Prostate gland (tissue), 2 donors: ENCODE measurements around the gene ASH1L. TPM values are rescaled to one million over a fixed set of nuclear protein-coding genes. Genes with fewer than 3 reads are reported as not detected.

Source experiments
- DNase-seq: peaks from one replicate; pipeline ENCODE4 v3.0.0-alpha.2; 2019; ENCODE audit warnings: low spot score
- H3K27ac ChIP-seq, 2 donors: fragments of 200-600 bp; sonication (generic); 2 replicates each; pipeline ENCODE4 v1.5.1; 2017 to 2019
- H3K27me3 ChIP-seq: fragments of 200-600 bp; sonication (generic); replicated peaks from 2 replicates; pipeline ENCODE4 v1.5.1; 2019; ENCODE audit not compliant: insufficient read depth
- H3K36me3 ChIP-seq, 2 donors: fragments of 200-600 bp; sonication (generic); 1 replicate in 1 of 2; 2 replicates in 1 of 2; pipeline versions ENCODE4 v1.5.1 to v1.8.1; 2017 to 2019
- H3K4me1 ChIP-seq: fragments of 200-600 bp; sonication (generic); replicated peaks from 2 replicates; pipeline ENCODE4 v1.5.1; 2019
- H3K4me3 ChIP-seq, 2 donors: fragments of 200-600 bp; sonication (generic); 2 replicates each; pipeline ENCODE4 v1.5.1; 2017 to 2019
- H3K9me3 ChIP-seq: fragments of 200-600 bp; sonication (generic); 2 replicates; pipeline ENCODE4 v1.5.1; 2017
- POLR2A ChIP-seq: fragments of 450-650 bp; IDR thresholded peaks from one replicate; pipeline ENCODE4 v1.6.1; 2016; ENCODE audit warnings: antibody characterized with exemption, mild to moderate bottlenecking
- POLR2AphosphoS5 ChIP-seq: sonication (generic); formaldehyde crosslinking; IDR thresholded peaks from one replicate; pipeline ENCODE4 v1.6.1; 2017; ENCODE audit warnings: antibody characterized with exemption
- WGBS: methylation state at CpG from one replicate; pipeline ENCODE4 v1.1.5; 2018; 5-methylcytosine and 5-hydroxymethylcytosine counted together
- intact Hi-C: fragments of 100-400 bp; cut with DNase I; formaldehyde crosslinking; loops from one replicate; pipeline ENCODE4 v1.14.2; 2022
- total RNA-seq, 2 donors: library from RNA; depleted of rRNA; stranded (reverse); fragments of >200 nt; gene quantifications; one replicate each; pipeline ENCODE4 v1.1.0, GENCODE V29; 2016
- TF ChIP-seq, protein P1 (sequence below), 4 experiments: fragments of 200-600 bp in 2 of 4; fragments of 450-650 bp in 2 of 4; sonication (generic) in 2 of 4; IDR thresholded peaks; 1 replicate in 3 of 4; 2 replicates in 1 of 4; pipeline ENCODE4 v1.5.1; 2016 to 2019; ENCODE audit warnings: antibody characterized with exemption in 4 of 4, mild to moderate bottlenecking in 2 of 4, moderate library complexity in 2 of 4

The ASH1L gene
- total RNA-seq, 2 donors from 2014 or later = 53.1 to 66.2 TPM

DNA sequence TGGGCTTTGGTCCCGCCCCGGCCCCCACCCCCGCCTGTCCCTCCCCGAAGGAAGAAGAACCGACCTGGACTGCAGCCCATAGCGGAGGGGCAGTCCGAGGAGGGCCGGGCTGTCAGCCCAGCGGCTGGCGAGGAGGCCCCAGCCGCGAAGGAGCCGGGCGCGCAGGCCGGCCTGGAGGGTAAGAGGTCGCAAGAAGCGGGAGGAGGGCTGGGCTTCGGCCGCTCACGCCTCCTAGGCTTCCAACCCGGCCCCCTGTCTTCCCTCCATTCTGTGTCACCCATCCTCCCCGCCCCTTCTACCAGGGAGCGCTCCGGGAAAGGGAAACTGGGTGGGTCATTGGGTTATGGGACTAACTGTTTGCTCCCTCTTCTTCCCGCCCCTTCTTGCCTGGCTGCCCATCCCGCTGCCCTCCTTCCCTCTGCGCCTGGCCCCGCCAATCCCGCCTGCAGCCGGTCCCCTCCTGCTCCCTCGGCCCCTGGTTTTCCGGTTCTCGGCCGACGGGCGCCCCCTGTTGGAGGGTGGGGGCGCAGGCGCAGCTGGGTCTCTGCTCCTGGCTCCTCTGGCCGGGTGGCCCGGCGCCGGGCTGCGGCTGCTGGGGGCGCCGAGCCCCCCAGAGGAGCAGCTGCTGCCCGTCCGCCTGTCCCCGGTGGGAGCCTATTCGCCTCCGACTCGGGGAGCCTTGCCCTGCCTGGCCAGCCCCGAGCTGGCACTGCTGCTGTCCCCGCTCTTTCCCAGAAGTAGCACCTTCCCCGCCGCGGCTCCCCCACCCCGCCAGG, 239.5 kb downstream of the ASH1L start:
- no peaks in the 10 kb centered on the region for H3K27me3 ChIP-seq
- H3K4me1 ChIP-seq = peaks cover 4% of the 10 kb centered on the region
- peak; percentile 59 for TF ChIP-seq POLR2AphosphoS5
- TF ChIP-seq POLR2A = peak; percentile 44
- TF ChIP-seq, protein P1, sequence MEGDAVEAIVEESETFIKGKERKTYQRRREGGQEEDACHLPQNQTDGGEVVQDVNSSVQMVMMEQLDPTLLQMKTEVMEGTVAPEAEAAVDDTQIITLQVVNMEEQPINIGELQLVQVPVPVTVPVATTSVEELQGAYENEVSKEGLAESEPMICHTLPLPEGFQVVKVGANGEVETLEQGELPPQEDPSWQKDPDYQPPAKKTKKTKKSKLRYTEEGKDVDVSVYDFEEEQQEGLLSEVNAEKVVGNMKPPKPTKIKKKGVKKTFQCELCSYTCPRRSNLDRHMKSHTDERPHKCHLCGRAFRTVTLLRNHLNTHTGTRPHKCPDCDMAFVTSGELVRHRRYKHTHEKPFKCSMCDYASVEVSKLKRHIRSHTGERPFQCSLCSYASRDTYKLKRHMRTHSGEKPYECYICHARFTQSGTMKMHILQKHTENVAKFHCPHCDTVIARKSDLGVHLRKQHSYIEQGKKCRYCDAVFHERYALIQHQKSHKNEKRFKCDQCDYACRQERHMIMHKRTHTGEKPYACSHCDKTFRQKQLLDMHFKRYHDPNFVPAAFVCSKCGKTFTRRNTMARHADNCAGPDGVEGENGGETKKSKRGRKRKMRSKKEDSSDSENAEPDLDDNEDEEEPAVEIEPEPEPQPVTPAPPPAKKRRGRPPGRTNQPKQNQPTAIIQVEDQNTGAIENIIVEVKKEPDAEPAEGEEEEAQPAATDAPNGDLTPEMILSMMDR (IDR thresholded peaks at IDR 0.05) = peak; percentile 95 to 99 (median 97)
- H3K9me3 ChIP-seq = no peaks in the 10 kb centered on the region
- peak; percentile 80 for DNase-seq
- no peaks in the 10 kb centered on the region for H3K36me3 ChIP-seq
- intact Hi-C loops = loop anchor here (5.0 kb wide), 4 partner anchors 66 to 269 kb away; partner anchors contain the start of genes ASH1L and ENTREP3
- WGBS = under 1% methylated on average over 48 of the region's 58 CpGs
- peak overlapping the region; percentile 95 to 97 for H3K27ac ChIP-seq
- H3K4me3 ChIP-seq = peak overlapping the region; percentile 86 to 88

DNA sequence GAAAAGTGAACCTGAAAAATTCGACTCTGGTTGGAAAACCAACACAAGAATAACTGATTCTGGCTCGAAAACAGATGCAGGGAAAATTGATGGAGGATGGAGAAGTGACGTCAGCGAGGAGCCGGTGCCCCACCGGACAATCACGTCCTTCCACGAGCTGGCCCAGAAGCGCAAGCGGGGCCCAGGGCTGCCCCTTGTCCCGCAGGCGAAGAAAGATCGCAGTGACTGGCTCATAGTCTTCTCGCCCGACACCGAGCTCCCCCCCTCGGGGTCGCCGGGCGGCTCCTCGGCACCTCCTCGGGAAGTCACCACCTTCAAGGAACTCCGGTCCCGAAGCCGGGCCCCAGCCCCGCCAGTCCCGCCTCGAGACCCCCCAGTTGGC, 240.0 kb downstream of the ASH1L start:
- H3K4me3 ChIP-seq = peak overlapping the region; percentile 86 to 88
- TF ChIP-seq POLR2A (no peak), POLR2AphosphoS5 (no peak)
- TF ChIP-seq, protein P1 (IDR thresholded peaks at IDR 0.05) = no peak

DNA sequence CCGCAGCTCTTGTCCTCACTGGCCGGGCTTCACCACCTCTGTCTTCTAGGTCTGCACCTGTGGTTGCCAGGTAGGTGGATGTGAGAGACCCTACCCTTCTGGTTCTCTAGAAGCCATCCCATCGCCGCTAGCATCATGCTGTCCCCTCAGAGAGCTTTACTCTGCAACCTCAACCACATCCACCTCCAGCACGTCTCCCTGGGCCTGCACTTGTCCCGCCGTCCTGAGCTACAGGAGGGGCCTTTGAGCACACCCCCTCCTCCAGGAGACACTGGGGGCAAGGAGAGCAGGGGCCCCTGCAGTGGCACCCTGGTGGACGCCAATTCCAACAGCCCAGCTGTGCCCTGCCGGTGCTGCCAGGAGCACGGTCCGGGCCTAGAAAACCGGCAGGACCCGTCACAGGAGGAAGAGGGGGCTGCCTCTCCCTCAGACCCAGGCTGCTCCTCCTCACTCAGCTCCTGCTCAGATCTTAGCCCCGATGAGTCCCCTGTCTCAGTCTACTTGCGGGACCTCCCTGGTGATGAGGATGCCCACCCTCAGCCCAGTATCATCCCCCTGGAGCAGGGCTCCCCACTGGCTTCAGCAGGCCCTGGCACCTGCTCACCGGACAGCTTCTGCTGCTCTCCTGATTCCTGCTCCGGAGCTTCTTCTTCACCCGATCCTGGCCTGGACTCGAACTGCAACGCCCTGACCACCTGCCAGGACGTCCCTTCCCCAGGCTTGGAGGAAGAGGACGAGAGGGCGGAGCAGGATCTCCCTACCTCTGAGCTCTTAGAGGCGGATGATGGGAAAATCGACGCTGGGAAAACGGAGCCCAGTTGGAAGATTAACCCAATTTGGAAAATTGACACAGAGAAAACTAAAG, 240.7 kb downstream of the ASH1L start:
- H3K9me3 ChIP-seq = no peaks in the 10 kb centered on the region
- H3K4me1 ChIP-seq = peaks cover 4% of the 10 kb centered on the region
- peak overlapping the region; percentile 86 to 88 for H3K4me3 ChIP-seq
- H3K27ac ChIP-seq = peak overlapping the region; percentile 95 to 97
- intact Hi-C loops = loop anchor here (2.0 to 5.0 kb wide), 5 partner anchors 49 to 270 kb away; partner anchors contain the start of genes ASH1L, CLK2 and ENTREP3
- 38% methylated on average over 27 of the region's 27 CpGs for WGBS
- H3K27me3 ChIP-seq = no peaks in the 10 kb centered on the region
- no peak for DNase-seq
- no peaks in the 10 kb centered on the region for H3K36me3 ChIP-seq
- TF ChIP-seq POLR2A = no peak
- TF ChIP-seq, protein P1 (IDR thresholded peaks at IDR 0.05) = no peak
- no peak for TF ChIP-seq POLR2AphosphoS5

More for the DNA sequence above, 240.0 kb downstream of the ASH1L start:
- WGBS = under 1% methylated on average over 27 of the region's 28 CpGs
- no peaks in the 10 kb centered on the region for H3K9me3 ChIP-seq
- peaks cover 4% of the 10 kb centered on the region for H3K4me1 ChIP-seq
- no peaks in the 10 kb centered on the region for H3K27me3 ChIP-seq
- H3K36me3 ChIP-seq = no peaks in the 10 kb centered on the region
- peak overlapping the region; percentile 95 to 97 for H3K27ac ChIP-seq
- intact Hi-C loops = loop anchor here (5.0 kb wide), 4 partner anchors 65 to 270 kb away; partner anchors contain the start of genes ASH1L and ENTREP3
- no peak for DNase-seq

DNA sequence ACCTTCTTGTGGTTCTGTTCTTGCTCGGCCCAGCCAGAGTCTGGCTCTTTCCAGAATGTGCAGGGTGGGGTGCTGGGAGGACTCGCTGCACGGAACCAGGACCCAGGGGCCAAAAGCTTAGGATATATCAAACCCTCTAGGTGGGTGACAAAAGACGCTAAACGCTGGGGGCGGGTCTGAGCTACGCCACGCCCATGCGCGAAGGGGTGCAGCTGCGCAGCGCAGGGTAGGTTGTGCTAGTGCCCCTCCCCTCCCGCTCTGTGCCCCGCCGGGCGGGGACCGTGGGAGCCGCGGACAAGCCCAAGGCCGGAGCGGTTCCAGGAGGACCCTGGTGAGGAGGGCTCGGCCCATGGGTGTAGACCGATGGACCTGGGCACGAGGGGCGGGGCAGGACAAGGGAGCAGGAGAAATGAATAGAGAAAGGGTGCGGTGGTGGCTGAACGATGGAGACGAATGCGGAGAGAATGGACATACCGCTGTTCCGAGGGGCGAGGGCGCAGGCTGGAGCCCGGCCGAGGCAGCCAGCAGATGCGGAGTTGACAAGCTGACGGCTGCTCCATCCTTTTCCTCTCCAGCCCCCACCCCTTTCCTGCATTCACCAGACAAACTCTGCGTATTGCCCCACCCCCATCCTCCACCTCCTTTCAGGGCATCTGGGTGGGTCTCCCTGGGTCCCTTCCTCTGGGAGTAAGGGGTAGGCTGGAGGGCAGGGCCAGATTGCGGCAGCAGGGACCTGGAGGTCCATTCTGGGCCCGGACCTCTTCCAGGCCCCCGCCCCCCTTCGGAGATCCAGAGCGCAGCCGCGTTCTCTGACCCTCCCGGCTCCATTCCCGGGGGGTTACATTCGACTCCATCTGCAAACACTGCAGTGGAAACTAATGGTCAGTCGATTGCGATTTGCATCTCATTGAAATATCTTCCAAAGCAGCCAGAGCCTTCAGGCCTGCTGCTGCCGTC, 241.7 kb downstream of the ASH1L start, which contains the start of gene RUSC1:
Gene RUSC1, plus strand, starts transcription at position 234 of the 957 bp plus-strand sequence. CDS start 880 bp downstream, outside the sequence.
- intact Hi-C loops = loop anchor here (2.0 to 5.0 kb wide), 5 partner anchors 48 to 271 kb away; partner anchors contain the start of genes ASH1L, CLK2 and ENTREP3
- H3K27ac ChIP-seq = peak within 1 kb of the TSS; percentile 95 to 97
- 14% methylated on average over 50 of the region's 51 CpGs for WGBS

More for the DNA sequence above, 241.7 kb downstream of the ASH1L start, which contains the start of gene RUSC1:
- Histone ChIP-seq H3K27me3 (no peaks in the 10 kb centered on the region), H3K36me3 (no peaks in the 10 kb centered on the region), H3K4me3 (peak within 1 kb of the TSS; percentile 35 to 44), H3K9me3 (no peaks in the 10 kb centered on the region), H3K4me1 (peaks cover 4% of the 10 kb centered on the region)
- TF ChIP-seq POLR2AphosphoS5 = peak; percentile 83
- TF ChIP-seq, protein P1 (IDR thresholded peaks at IDR 0.05) = peak in 1 of 4 experiments; percentile 16
- TF ChIP-seq POLR2A = peak; percentile 42
- peak; percentile 67 for DNase-seq
